Measurements from ENCODE around the gene GAN.
"Not testable (repeated sequence)": the region's sequence is repeated elsewhere in the genome, so short reads cannot be mapped to it uniquely, and the experiment has no call there.

The GAN gene

GRCh38 chr16:81405002-81405401 lies 90.2 kb downstream of the GAN start:
- CTCF ChIA-PET = interaction anchor here (0.6 to 1.8 kb wide), 13 partner anchors 8 to 318 kb away, joined by 3 to 10 read pairs (median 4); no protein-coding TSS in a partner anchor
- H3K27ac ChIP-seq (ENCODE audit: extremely low read depth, low read depth, low read length); H3K36me3 ChIP-seq (ENCODE audit: control insufficient read depth in 2 of 2, insufficient read depth in 1 of 2, low read length in 2 of 2); H3K4me3 ChIP-seq (ENCODE audit: low read depth, low read length); H3K4me1 ChIP-seq (ENCODE audit: control insufficient read depth, insufficient read depth, low read length); H3K9me3 ChIP-seq (ENCODE audit: control insufficient read depth, insufficient read depth, low read depth, low read length); POLR2A ChIA-PET: not testable (repeated sequence)
- TF ChIP-seq, protein P1, sequence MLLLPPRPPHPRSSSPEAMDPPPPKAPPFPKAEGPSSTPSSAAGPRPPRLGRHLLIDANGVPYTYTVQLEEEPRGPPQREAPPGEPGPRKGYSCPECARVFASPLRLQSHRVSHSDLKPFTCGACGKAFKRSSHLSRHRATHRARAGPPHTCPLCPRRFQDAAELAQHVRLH (tag by site-specific recombination; IDR thresholded peaks at IDR 0.05) = peak; percentile 47; the same call in 1 of the 2 replicates
- peak; percentile 94 for TF ChIP-seq ZNF146 (tag by site-specific recombination; IDR thresholded peaks at IDR 0.05)

- no peaks in the 10 kb centered on the region; the same call in 1 of the 2 replicates for H3K4me1 ChIP-seq (ENCODE audit: control insufficient read depth, insufficient read depth, low read length)
- POLR2A ChIA-PET = no interaction called here
- H3K36me3 ChIP-seq (ENCODE audit: control insufficient read depth in 2 of 2, insufficient read depth in 1 of 2, low read length in 2 of 2) = no peaks in the 10 kb centered on the region
- H3K9me3 ChIP-seq (ENCODE audit: control insufficient read depth, insufficient read depth, low read depth, low read length) = no peaks in the 10 kb centered on the region
- no peak overlapping the region for H3K4me3 ChIP-seq (ENCODE audit: low read depth, low read length)
- no peak overlapping the region for H3K27ac ChIP-seq (ENCODE audit: extremely low read depth, low read depth, low read length)
- CTCF ChIA-PET = interaction anchor here (0.7 kb wide), 2 partner anchors 122 to 216 kb away, joined by 4 read pairs; no protein-coding TSS in a partner anchor
- TF ChIP-seq GFI1B (tag by site-specific recombination; IDR thresholded peaks at IDR 0.05) (no peak), ZNF10 (tag by site-specific recombination; IDR thresholded peaks at IDR 0.05) (peak; percentile 86), GLIS1 (tag by site-specific recombination; IDR thresholded peaks at IDR 0.05) (peak; percentile 41; the same call in 1 of the 2 replicates), ZNF776 (tag by site-specific recombination; IDR thresholded peaks at IDR 0.05; ENCODE audit: borderline replicate concordance) (no peak), TRIM28 (IDR thresholded peaks at IDR 0.05; ENCODE audit: borderline replicate concordance, low read length) (no peak), KLF8 (tag by site-specific recombination; IDR thresholded peaks at IDR 0.05) (peak; percentile 14; the same call in 1 of the 2 replicates), ZEB2 (tag by site-specific recombination; IDR thresholded peaks at IDR 0.05) (no peak), ZBTB20 (tag by site-specific recombination; IDR thresholded peaks at IDR 0.05) (peak; percentile 96), ZNF623 (tag by site-specific recombination; IDR thresholded peaks at IDR 0.05) (no peak), ZNF280C (tag by site-specific recombination; IDR thresholded peaks at IDR 0.05) (no peak), BCL11A (tag by site-specific recombination; IDR thresholded peaks at IDR 0.05; ENCODE audit: low read depth) (no peak), ZBTB8A (tag by site-specific recombination; IDR thresholded peaks at IDR 0.05) (no peak), ZFP37 (tag by site-specific recombination; IDR thresholded peaks at IDR 0.05) (0 out of 2 replicates have a peak, but pooled peaks have one; percentile 22), ZSCAN23 (tag by site-specific recombination; IDR thresholded peaks at IDR 0.05) (no peak), OSR2 (tag by site-specific recombination; IDR thresholded peaks at IDR 0.05) (no peak)
- TF ChIP-seq, protein P2, sequence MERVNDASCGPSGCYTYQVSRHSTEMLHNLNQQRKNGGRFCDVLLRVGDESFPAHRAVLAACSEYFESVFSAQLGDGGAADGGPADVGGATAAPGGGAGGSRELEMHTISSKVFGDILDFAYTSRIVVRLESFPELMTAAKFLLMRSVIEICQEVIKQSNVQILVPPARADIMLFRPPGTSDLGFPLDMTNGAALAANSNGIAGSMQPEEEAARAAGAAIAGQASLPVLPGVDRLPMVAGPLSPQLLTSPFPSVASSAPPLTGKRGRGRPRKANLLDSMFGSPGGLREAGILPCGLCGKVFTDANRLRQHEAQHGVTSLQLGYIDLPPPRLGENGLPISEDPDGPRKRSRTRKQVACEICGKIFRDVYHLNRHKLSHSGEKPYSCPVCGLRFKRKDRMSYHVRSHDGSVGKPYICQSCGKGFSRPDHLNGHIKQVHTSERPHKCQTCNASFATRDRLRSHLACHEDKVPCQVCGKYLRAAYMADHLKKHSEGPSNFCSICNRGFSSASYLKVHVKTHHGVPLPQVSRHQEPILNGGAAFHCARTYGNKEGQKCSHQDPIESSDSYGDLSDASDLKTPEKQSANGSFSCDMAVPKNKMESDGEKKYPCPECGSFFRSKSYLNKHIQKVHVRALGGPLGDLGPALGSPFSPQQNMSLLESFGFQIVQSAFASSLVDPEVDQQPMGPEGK (tag by site-specific recombination; IDR thresholded peaks at IDR 0.05) = no peak
These were observed 90.9 kb downstream of the GAN start for GRCh38 chr16:81405702-81406113.

DNA sequence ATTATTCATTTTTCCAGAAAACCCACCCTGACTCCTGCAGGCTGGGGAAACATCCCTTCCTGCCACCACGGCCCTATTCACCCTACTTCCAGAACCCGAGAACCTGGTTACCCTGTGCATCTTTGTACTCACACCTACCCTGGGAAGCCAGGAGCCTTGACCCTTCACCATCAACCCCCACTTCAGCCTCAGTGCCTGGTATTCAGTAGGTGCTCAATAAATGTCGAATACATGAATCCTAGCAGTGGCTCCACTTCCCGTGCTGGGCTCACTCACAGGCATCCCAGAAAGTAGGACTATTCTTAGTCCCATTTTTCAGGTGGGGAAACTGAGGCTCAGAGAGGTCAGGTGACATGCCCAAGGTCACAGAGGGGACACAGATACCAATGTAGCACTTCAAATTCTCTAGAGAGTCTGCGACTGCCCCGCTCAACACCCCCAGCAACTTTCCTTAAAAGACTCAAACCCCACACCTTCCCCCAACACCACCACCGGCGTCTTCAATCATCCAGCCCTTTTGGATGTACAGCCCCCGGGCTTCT lies 93.7 kb downstream of the GAN start:
- Histone ChIP-seq H3K4me3 (ENCODE audit: low read depth, low read length) (no peak overlapping the region), H3K27ac (ENCODE audit: extremely low read depth, low read depth, low read length) (no peak overlapping the region), H3K4me1 (ENCODE audit: control insufficient read depth, insufficient read depth, low read length) (no peaks in the 10 kb centered on the region; the same call in 1 of the 2 replicates), H3K36me3 (ENCODE audit: control insufficient read depth in 2 of 2, insufficient read depth in 1 of 2, low read length in 2 of 2) (no peaks in the 10 kb centered on the region), H3K9me3 (ENCODE audit: control insufficient read depth, insufficient read depth, low read depth, low read length) (no peaks in the 10 kb centered on the region)
- ChIA-PET POLR2A (no interaction called here), CTCF (interaction anchor here (0.7 to 0.8 kb wide), 2 partner anchors 32 to 49 kb away, joined by 3 read pairs; no protein-coding TSS in a partner anchor)
- TF ChIP-seq ZFHX2 (tag by site-specific recombination; conservative IDR thresholded peaks at IDR 0.05) (no peak), ZNF600 (tag by site-specific recombination; IDR thresholded peaks at IDR 0.05) (no peak), GLI4 (tag by site-specific recombination; IDR thresholded peaks at IDR 0.05) (no peak), ATF2 (tag by site-specific recombination; IDR thresholded peaks at IDR 0.05; ENCODE audit: low read depth) (no peak), ZNF138 (tag by site-specific recombination; IDR thresholded peaks at IDR 0.05; ENCODE audit: borderline replicate concordance) (no peak), KLF8 (tag by site-specific recombination; IDR thresholded peaks at IDR 0.05) (no peak)
